Activated CD4-positive, CD25-positive, alpha-beta regulatory T cell (primary cell): ENCODE results near the gene KDELR1.

Source experiments
- DNase-seq, 4 experiments: peaks; one replicate each; lab custom pipeline; 2025; lab: John Stamatoyannopoulos, UW

The KDELR1 gene

GRCh38 chr19:48371367-48371766, 20.0 kb downstream of the KDELR1 start:
- DNase-seq: no peak

DNA sequence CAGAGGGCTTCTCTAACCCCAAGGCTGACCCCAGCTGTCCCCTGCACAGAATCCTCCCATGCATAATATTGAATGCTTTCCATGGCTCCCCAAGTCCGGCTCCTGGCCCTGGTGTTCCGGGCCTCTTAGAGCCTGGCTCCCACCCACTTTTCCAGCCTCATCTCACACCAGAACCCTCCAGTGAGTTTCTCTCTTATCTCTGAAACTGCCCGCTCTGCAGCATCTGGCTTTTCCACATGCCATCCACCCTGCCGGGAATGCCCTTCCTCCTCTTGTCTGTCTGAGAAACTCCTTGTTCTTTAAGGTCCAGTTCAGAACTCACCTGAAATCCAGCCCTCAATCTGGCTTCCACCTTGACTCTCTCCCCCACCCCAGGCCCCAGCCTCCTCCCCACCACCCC, 20.4 kb downstream of the KDELR1 start:
- no peak for DNase-seq

DNA sequence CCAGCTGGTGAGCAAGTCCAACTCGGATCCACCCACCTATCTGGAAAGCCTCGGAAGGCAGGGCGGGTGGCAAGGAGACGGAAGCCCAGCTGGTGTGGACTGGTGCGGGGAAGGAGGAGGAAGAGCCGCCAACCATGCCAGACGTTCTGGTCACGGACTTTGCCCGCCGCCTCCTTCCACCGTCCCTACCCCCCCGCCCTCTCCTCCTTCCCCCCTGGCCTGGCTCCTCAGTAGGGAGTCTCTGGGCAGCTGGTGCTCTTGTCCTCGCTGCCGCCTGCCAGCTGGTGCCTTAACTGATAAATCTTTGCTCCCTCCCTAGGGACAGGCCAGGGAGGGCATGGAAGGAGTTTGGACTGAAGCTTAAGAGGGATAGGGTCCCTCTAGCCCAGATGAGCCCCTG, 22.4 kb downstream of the KDELR1 start:
- DNase-seq: no peak

- DNase-seq: no peak
Measured at GRCh38 chr19:48367855-48368254, 23.5 kb downstream of the KDELR1 start.

DNA sequence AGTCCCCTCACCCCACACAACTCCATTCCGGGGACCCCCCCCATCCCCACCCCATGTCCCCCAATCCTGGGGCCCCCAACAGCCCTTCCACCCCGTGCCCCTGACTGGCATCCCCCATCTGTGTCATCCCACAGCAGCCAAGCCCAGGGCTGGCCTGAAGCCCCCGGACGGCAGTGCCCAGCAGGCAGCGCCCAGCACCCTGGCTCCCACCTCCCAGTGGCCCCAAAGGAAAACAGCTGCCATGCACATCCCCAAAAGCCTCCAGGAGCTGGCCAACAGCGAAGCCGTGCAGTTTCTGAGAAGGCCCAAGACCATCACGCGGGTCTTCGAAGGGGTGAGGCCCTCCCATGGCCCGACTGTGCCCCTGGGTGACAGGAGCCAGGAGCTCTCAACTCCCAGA, 25.7 kb downstream of the KDELR1 start:
- no peak for DNase-seq

GRCh38 chr19:48364598-48365348, 26.6 kb downstream of the KDELR1 start:
- DNase-seq: no peak

DNA sequence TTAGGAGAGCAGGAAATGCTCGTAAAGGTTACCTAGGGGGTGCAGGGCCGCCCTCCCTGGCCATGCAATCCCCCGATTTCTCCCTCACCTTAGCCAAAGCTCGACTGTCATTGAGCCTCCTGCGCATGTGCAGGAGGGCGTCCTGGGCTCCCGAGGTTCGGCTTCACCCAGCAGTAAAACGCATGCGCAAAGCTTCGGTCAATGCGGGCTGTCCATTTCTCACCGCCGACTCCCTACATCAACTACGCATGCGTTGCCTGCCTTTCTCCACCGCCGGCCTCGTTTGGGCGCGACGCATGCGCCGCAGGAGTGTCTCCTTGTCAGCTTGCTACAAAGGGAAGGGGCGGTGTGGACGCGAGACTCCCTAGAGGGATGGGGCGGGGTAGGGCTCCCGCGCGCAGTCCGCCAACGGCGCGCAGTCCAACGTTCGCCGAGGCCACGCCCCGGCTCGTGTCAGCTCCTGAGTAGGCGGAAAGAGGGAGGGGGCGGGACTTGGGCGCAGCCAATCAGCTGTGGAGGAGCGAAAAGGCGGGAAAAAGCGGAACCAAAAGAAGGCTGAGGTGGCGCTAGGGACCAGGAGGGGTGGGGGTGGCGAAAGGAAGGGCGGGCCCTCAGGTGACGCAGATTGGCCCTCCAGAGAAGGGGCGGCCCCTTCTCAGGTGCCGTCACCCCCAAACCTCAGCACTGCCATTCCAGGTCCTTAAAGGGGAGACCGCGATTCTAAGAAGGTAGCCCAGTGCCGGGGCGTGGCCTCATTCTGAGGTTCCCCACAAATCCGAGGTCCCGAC, 27.3 kb downstream of the KDELR1 start, which contains the start of the genes SYNGR4 and TMEM143:
TSS of gene SYNGR4 (plus strand) at position 558 of the 788 bp plus-strand sequence. CDS start 1,476 bp downstream, outside the sequence.
TSS of gene TMEM143 (minus strand) at position 131 of the 788 bp plus-strand sequence. CDS start at position 111, 20 bp downstream.
- DNase-seq: peak; percentile 89 to 97 (median 95)

DNA sequence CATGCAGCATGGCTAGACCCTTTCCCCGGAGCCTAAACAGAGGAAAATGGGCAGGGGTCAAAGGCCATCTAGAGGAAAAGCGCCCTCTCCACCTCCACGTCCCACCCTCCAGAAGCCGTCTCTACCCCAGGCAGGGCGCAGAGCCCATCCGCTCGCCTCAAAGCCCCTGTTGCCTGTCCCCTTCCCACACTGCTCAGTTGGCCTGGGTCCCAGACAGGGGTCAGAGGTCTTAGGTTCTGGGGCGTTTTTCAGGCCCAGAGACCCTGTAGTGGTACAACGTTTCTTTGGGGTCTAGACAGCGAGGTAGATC, 27.9 kb downstream of the KDELR1 start:
- peak in 1 of 4 experiments; percentile 48 for DNase-seq

- DNase-seq: peak; percentile 70 to 76 (median 74)
Measured at GRCh38 chr19:48362716-48363499, 28.4 kb downstream of the KDELR1 start.

DNA sequence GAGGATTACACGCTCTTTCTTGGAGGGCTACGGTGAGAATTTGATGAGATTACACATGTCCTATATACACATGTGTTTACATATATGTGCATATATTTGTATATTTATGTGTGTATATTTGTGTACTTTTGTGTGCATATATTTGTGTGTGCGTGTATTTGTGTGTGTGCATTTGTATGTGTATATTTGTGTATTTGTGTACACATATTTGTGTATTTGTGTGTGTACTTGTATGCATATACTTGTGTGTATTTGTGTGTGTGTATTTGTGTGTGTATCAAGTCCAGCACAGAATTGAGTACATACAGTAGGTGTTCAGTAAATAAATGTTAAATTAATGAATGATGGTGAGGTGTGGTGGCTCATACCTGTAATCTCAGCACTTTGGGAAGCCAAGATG, 29.4 kb downstream of the KDELR1 start:
- DNase-seq: no peak

DNA sequence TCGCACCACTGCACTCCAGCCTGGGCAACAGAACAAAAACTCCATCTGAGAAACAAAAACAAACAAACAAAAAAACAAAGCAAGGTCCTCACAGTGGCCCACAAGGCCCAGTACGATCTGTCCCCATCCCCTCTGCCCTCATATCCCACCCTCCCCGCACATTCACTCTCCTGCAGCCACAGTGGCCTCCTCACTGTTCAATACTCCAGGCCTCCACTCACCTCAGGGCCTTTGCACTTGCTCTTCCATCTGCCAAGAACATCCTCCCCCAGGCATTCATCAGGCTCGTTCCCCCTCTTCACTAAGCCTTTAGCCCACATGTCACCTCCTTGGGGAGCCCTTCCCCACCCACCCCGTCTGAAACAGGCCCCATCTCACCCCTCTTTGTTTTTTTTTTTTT, 32.2 kb downstream of the KDELR1 start:
- no peak for DNase-seq

- DNase-seq: no peak
Measured at GRCh38 chr19:48355365-48355954, 35.9 kb downstream of the KDELR1 start.

GRCh38 chr19:48354332-48354992, 36.9 kb downstream of the KDELR1 start:
- no peak for DNase-seq

- no peak for DNase-seq
Measured at GRCh38 chr19:48353677-48354076, 37.7 kb downstream of the KDELR1 start.

DNA sequence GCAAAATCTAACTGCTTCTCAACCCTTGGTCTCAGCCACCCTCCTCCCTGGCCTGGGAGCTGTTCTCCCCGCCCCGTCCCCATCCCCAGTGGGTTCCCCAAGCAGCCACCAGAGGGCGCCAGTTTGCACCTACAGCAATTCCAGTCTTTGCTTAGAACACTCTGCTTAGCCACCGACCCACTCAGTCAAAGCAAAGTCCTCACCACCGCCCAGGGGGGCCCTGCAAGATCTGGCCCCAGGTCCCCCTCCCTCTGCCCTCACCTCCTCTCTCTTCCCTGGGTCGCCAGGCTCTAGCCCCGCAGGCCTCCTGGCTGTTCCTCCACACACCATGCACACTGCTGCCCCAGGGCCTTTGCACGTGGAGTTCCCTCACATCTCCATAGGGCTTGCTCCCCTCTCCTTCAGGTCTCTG, 40.0 kb downstream of the KDELR1 start:
- peak; percentile 62 to 77 (median 66) for DNase-seq

- no peak for DNase-seq
Measured at GRCh38 chr19:48350856-48351255, 40.5 kb downstream of the KDELR1 start.

DNA sequence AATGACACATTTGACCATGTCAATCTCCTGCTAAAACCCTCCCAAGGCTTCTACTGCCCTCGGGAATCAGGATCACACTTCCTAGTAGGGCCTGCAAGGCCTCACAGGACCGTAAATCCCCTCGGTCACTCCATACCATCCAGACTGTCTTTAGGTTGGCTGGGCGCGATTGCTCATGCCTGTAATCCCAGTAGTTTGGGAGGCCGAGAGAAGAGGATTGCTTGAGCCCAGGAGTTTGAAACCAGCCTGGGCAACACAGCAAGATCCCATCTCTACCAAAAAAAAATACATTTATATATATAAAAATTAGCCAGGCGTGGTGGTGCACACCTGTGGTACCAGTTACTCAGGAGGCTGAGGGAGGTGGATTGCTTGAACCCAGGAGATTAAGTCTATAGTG, 42.6 kb downstream of the KDELR1 start:
- no peak for DNase-seq

- no peak for DNase-seq
Measured at GRCh38 chr19:48348045-48348444, 43.3 kb downstream of the KDELR1 start.

DNA sequence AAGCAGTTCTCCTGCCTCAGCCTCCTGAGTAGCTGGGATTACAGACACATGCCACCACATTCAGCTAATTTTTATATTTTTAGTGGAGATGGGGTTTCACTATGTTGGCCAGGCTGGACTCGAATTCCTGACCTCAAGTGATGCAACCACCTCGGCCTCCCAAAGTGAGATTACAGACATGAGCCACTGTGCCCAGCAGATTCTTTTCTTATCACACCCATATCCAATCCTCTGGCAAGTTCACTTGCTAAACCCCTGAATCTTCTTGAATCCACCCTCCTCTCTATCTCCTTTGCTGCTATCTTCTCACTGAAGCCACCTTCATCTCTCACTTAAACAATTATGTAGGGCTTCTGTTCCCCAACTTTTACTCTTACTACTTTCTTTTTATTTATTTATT, 45.2 kb downstream of the KDELR1 start:
- no peak for DNase-seq

- no peak for DNase-seq
Measured at GRCh38 chr19:48344892-48345291, 46.5 kb downstream of the KDELR1 start.

- DNase-seq: no peak
Measured at GRCh38 chr19:48342841-48343540, 48.4 kb downstream of the KDELR1 start.
